ENCODE data around the gene PCCA.

DNA sequence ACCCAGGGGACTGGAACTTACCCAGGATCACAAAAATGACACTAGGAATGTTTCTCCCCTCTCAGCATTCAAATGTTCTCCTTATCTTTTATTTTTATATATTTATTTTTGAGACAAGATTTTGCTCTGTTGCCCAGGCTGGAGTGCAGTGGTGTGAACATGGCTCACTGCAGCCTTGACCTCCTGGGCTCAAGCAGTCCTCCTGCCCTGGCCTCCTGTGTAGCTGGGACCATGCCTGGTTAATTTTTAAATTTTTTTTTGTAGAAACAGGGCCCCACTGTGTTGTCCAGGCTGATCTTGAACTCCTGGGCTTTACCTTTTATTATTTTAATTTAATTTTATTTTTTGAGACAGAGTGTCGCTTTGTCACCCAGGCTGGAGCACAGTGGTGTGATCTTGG lies 108.2 kb downstream of the PCCA start:
- TF ChIP-seq EZH2 (IDR thresholded peaks at IDR 0.05; ENCODE audit: borderline replicate concordance, insufficient read depth, low read depth, low read length, poor library complexity, severe bottlenecking): no peak
- TF ChIP-seq, protein P1, sequence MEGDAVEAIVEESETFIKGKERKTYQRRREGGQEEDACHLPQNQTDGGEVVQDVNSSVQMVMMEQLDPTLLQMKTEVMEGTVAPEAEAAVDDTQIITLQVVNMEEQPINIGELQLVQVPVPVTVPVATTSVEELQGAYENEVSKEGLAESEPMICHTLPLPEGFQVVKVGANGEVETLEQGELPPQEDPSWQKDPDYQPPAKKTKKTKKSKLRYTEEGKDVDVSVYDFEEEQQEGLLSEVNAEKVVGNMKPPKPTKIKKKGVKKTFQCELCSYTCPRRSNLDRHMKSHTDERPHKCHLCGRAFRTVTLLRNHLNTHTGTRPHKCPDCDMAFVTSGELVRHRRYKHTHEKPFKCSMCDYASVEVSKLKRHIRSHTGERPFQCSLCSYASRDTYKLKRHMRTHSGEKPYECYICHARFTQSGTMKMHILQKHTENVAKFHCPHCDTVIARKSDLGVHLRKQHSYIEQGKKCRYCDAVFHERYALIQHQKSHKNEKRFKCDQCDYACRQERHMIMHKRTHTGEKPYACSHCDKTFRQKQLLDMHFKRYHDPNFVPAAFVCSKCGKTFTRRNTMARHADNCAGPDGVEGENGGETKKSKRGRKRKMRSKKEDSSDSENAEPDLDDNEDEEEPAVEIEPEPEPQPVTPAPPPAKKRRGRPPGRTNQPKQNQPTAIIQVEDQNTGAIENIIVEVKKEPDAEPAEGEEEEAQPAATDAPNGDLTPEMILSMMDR (IDR thresholded peaks at IDR 0.05): no peak
